H9 (cell line): ENCODE measurements around the gene TTC9B. TPM values are rescaled to one million over a fixed set of nuclear protein-coding genes. Genes with fewer than 3 reads are reported as not detected.

ENCODE experiments used
- DNase-seq: peaks from one replicate; pipeline ENCODE4 v3.0.0-alpha.2; 2017
- H2AFZ ChIP-seq: one replicate; pipeline ENCODE4 v1.6.1; 2013; ENCODE audit warnings: mild to moderate bottlenecking, low read length, control low read depth, moderate library complexity
- H2AK5ac ChIP-seq: 2 replicates; pipeline ENCODE4 v1.6.1; 2013; ENCODE audit warnings: low read length, control low read depth, mixed read lengths; ENCODE audit not compliant: insufficient read length
- H2BK120ac ChIP-seq: one replicate; pipeline ENCODE4 v1.6.1; 2013; ENCODE audit warnings: low read depth, mild to moderate bottlenecking, low read length, control low read depth, inconsistent platforms; ENCODE audit not compliant: poor library complexity, severe bottlenecking
- H2BK12ac ChIP-seq: 2 replicates; pipeline ENCODE4 v1.6.1; 2013; ENCODE audit warnings: low read length, control low read depth, mixed read lengths, low read depth; ENCODE audit not compliant: insufficient read length
- H2BK15ac ChIP-seq: 2 replicates; pipeline ENCODE4 v1.6.1; 2013; ENCODE audit warnings: low read depth, low read length, control low read depth
- H2BK20ac ChIP-seq: one replicate; pipeline ENCODE4 v1.6.1; 2013; ENCODE audit warnings: low read depth, mild to moderate bottlenecking, low read length, control low read depth, inconsistent platforms; ENCODE audit not compliant: poor library complexity, severe bottlenecking
- H2BK5ac ChIP-seq: 2 replicates; pipeline ENCODE4 v1.6.1; 2013; ENCODE audit warnings: low read length, control low read depth, mixed read lengths; ENCODE audit not compliant: insufficient read length
- H3K14ac ChIP-seq: 2 replicates; pipeline ENCODE4 v1.6.1; 2013; ENCODE audit warnings: low read length, control low read depth; ENCODE audit not compliant: insufficient read depth
- H3K18ac ChIP-seq: 2 replicates; pipeline ENCODE4 v1.6.1; 2013; ENCODE audit warnings: low read depth, mild to moderate bottlenecking, mixed read lengths, low read length, control low read depth; ENCODE audit not compliant: insufficient read length
- H3K23ac ChIP-seq: 2 replicates; pipeline ENCODE4 v1.6.1; 2013; ENCODE audit warnings: low read length, control low read depth, mixed read lengths, low read depth; ENCODE audit not compliant: insufficient read length
- H3K23me2 ChIP-seq: 2 replicates; pipeline ENCODE4 v1.6.1; 2013; ENCODE audit warnings: low read depth, mild to moderate bottlenecking, mixed read lengths, low read length, control low read depth; ENCODE audit not compliant: insufficient read length, poor library complexity, severe bottlenecking
- H3K27ac ChIP-seq: 2 replicates; pipeline ENCODE4 v1.5.1; 2013; ENCODE audit warnings: low read length, control low read depth, mixed read lengths, low read depth; ENCODE audit not compliant: insufficient read length
- H3K27me3 ChIP-seq: 2 replicates; pipeline ENCODE4 v1.6.1; 2013; ENCODE audit warnings: low read length, control low read depth, inconsistent platforms; ENCODE audit not compliant: insufficient read depth
- H3K4ac ChIP-seq: 2 replicates; pipeline ENCODE4 v1.6.1; 2013; ENCODE audit warnings: low read depth, mild to moderate bottlenecking, control low read depth, inconsistent platforms, low read length, moderate library complexity
- H3K4me1 ChIP-seq: 2 replicates; pipeline ENCODE4 v1.6.1; 2013; ENCODE audit warnings: low read length, control low read depth, inconsistent platforms; ENCODE audit not compliant: insufficient read depth
- H3K4me2 ChIP-seq: 2 replicates; pipeline ENCODE4 v1.6.1; 2013; ENCODE audit warnings: low read length, control low read depth, mixed read lengths; ENCODE audit not compliant: insufficient read length, insufficient read depth
- H3K56ac ChIP-seq: 2 replicates; pipeline ENCODE4 v1.6.1; 2013; ENCODE audit warnings: low read depth, mild to moderate bottlenecking, mixed read lengths, low read length, control low read depth; ENCODE audit not compliant: insufficient read length
- H3K79me1 ChIP-seq: 2 replicates; pipeline ENCODE4 v1.6.1; 2013; ENCODE audit warnings: low read depth, mild to moderate bottlenecking, moderate library complexity, low read length, control low read depth, inconsistent platforms; ENCODE audit not compliant: insufficient read depth, poor library complexity, severe bottlenecking
- H3K79me2 ChIP-seq: 2 replicates; pipeline ENCODE4 v1.6.1; 2013; ENCODE audit warnings: low read length, control low read depth, inconsistent platforms; ENCODE audit not compliant: insufficient read depth
- H3K9ac ChIP-seq: 2 replicates; pipeline ENCODE4 v1.6.1; 2013; ENCODE audit warnings: low read length, control low read depth, mixed read lengths; ENCODE audit not compliant: insufficient read length; ENCODE audit errors: extremely low read depth
- H3K9me3 ChIP-seq: one replicate; pipeline ENCODE4 v1.6.1; 2013; ENCODE audit warnings: low read depth, low read length, inconsistent platforms; ENCODE audit not compliant: control insufficient read depth
- H3T11ph ChIP-seq: one replicate; pipeline ENCODE4 v1.6.1; 2013; ENCODE audit warnings: mild to moderate bottlenecking, low read length, control low read depth, inconsistent platforms
- H4K20me1 ChIP-seq: one replicate; pipeline ENCODE4 v1.6.1; 2013; ENCODE audit not compliant: control insufficient read depth, insufficient read length, insufficient read depth
- H4K5ac ChIP-seq: 2 replicates; pipeline ENCODE4 v1.6.1; 2013; ENCODE audit warnings: low read depth, mild to moderate bottlenecking, mixed read lengths, low read length, control low read depth; ENCODE audit not compliant: insufficient read length
- H4K8ac ChIP-seq: replicated peaks from 2 replicates; pipeline ENCODE4 v1.6.1; 2013; ENCODE audit warnings: low read length, control low read depth, mixed read lengths, low read depth; ENCODE audit not compliant: insufficient read length
- H4K91ac ChIP-seq: 2 replicates; pipeline ENCODE4 v1.6.1; 2013; ENCODE audit warnings: low read depth, mild to moderate bottlenecking, moderate library complexity, mixed read lengths, low read length, control low read depth; ENCODE audit not compliant: insufficient read length
- H3K27ac Mint-ChIP-seq, 3 experiments: 2 replicates in 2 of 3; 3 replicates in 1 of 3; pipeline ENCODE4 v1.8.0; 2020 to 2021; ENCODE audit warnings: mixed read lengths in 3 of 3, mild to moderate bottlenecking in 1 of 3, moderate library complexity in 1 of 3
- H3K27me3 Mint-ChIP-seq: 2 replicates; pipeline ENCODE4 v1.8.0; 2021; ENCODE audit warnings: low read depth, mild to moderate bottlenecking, moderate library complexity, mixed read lengths
- H3K36me3 Mint-ChIP-seq, 3 experiments: 2 replicates in 2 of 3; 3 replicates in 1 of 3; pipeline ENCODE4 v1.8.0; 2020 to 2021; ENCODE audit warnings: low read depth in 3 of 3, mixed read lengths in 3 of 3; ENCODE audit not compliant: insufficient read depth in 1 of 3
- H3K4me1 Mint-ChIP-seq, 2 experiments: 2 replicates each; pipeline ENCODE4 v1.8.0; 2020; ENCODE audit warnings: mixed read lengths in 2 of 2
- H3K4me3 Mint-ChIP-seq, 2 experiments: 2 replicates in 1 of 2; 3 replicates in 1 of 2; pipeline ENCODE4 v1.8.0; 2020 to 2021; ENCODE audit warnings: mild to moderate bottlenecking in 2 of 2, mixed read lengths in 2 of 2, moderate library complexity in 1 of 2
- H3K9me3 Mint-ChIP-seq, 2 experiments: 2 replicates in 1 of 2; 3 replicates in 1 of 2; pipeline ENCODE4 v1.8.0; 2020; ENCODE audit warnings: mild to moderate bottlenecking in 2 of 2, mixed read lengths in 2 of 2, moderate library complexity in 1 of 2
- CTCF ChIP-seq: fragments of 200-600 bp; sonication (generic); conservative IDR thresholded peaks from 3 replicates; pipeline ENCODE4 v1.8.0; 2021; ENCODE audit warnings: antibody characterized with exemption, mild to moderate bottlenecking
- WGBS: extraction: QIAGEN DNeasy Blood & Tissue Kit; methylation state at CpG from one replicate; pipeline ENCODE4 v1.1.7; 2013; ENCODE audit warnings: missing lambda C conversion rate, low lambda C conversion rate, mixed read lengths; ENCODE audit not compliant: insufficient read length; ENCODE audit errors: extremely low coverage; 5-methylcytosine and 5-hydroxymethylcytosine counted together
- total RNA-seq: library from RNA; stranded (reverse); gene quantifications from 2 replicates; pipeline ENCODE4 v1.2.1, GENCODE V29; 2021

TTC9B gene
- total RNA-seq, 1 experiment from 2014 or later = 0.15 TPM

- H3K56ac ChIP-seq = no peak overlapping the region
- H3K36me3 Mint-ChIP-seq = peaks cover 18 to 41% (median 36%) of the 10 kb centered on the region in 3 experiments
- H3K4me1 Mint-ChIP-seq = peaks cover 33 to 37% of the 10 kb centered on the region in 2 experiments
- no peak overlapping the region for H2AFZ ChIP-seq
- no peak overlapping the region for H2BK20ac ChIP-seq
- H2BK5ac ChIP-seq = no peak overlapping the region
- H4K20me1 ChIP-seq = peaks cover 2% of the 10 kb centered on the region
- H3K27ac Mint-ChIP-seq = peak overlapping the region in 2 of 3 experiments; percentile 12 to 30; a peak in 3 of 7 replicates
- no peak overlapping the region for H2BK12ac ChIP-seq
- H4K91ac ChIP-seq = no peak overlapping the region
- H3K79me1 ChIP-seq = no peaks in the 10 kb centered on the region
- no peak overlapping the region for H3K9ac ChIP-seq
- H3K23me2 ChIP-seq = no peaks in the 10 kb centered on the region
- no peak overlapping the region for H3K4me3 Mint-ChIP-seq
- H3K79me2 ChIP-seq = no peaks in the 10 kb centered on the region
- H3K23ac ChIP-seq = no peak overlapping the region
- no peak overlapping the region for H3K27ac ChIP-seq
- H3T11ph ChIP-seq = no peak overlapping the region
- no peak overlapping the region for H3K14ac ChIP-seq
- no peak overlapping the region for H3K18ac ChIP-seq
- no CpG with 5 or more reads among the region's 6 CpGs for WGBS
- no peak for TF ChIP-seq CTCF
- H3K4me1 ChIP-seq = no peaks in the 10 kb centered on the region
- no peak overlapping the region for H3K4me2 ChIP-seq
- no peaks in the 10 kb centered on the region; the same call in 1 of the 2 replicates for H3K27me3 Mint-ChIP-seq
- H2BK15ac ChIP-seq = no peak overlapping the region
- no peak overlapping the region for H4K5ac ChIP-seq
- H4K8ac ChIP-seq = no peak overlapping the region
- no peak for DNase-seq
- no peak overlapping the region for H3K4ac ChIP-seq
- H3K9me3 Mint-ChIP-seq = no peaks in the 10 kb centered on the region
- H2AK5ac ChIP-seq = no peak overlapping the region
- no peaks in the 10 kb centered on the region for H3K9me3 ChIP-seq
- no peaks in the 10 kb centered on the region for H3K27me3 ChIP-seq
- no peak overlapping the region for H2BK120ac ChIP-seq
Observed at GRCh38 chr19:40265763-40266099, 47.5 kb upstream of the TTC9B start.
